Glutamatergic neuron (in vitro differentiated cells): ENCODE data around the gene ADIPOR2. TPM values are rescaled to one million over a fixed set of nuclear protein-coding genes. Genes with fewer than 3 reads are reported as not detected.

Experiments used
- DNase-seq: peaks from one replicate; pipeline ENCODE4 v3.0.0; 2022
- H3K27ac Mint-ChIP-seq: one replicate; pipeline ENCODE4 v1.8.0; 2020; ENCODE audit warnings: mild to moderate bottlenecking, mixed read lengths, inconsistent platforms; ENCODE audit not compliant: unreplicated experiment
- H3K27me3 Mint-ChIP-seq: one replicate; pipeline ENCODE4 v1.8.0; 2020; ENCODE audit warnings: mild to moderate bottlenecking, moderate library complexity, mixed read lengths, inconsistent platforms; ENCODE audit not compliant: unreplicated experiment
- H3K36me3 Mint-ChIP-seq: one replicate; pipeline ENCODE4 v1.8.0; 2020; ENCODE audit warnings: mild to moderate bottlenecking, mixed read lengths, inconsistent platforms; ENCODE audit not compliant: unreplicated experiment
- H3K4me1 Mint-ChIP-seq: one replicate; pipeline ENCODE4 v1.8.0; 2020; ENCODE audit warnings: mild to moderate bottlenecking, low read depth, mixed read lengths, inconsistent platforms; ENCODE audit not compliant: unreplicated experiment
- H3K4me3 Mint-ChIP-seq: one replicate; pipeline ENCODE4 v1.8.0; 2020; ENCODE audit warnings: mild to moderate bottlenecking, mixed read lengths, inconsistent platforms; ENCODE audit not compliant: unreplicated experiment
- H3K9me3 Mint-ChIP-seq: one replicate; pipeline ENCODE4 v1.8.0; 2020; ENCODE audit warnings: mild to moderate bottlenecking, moderate library complexity, mixed read lengths, inconsistent platforms; ENCODE audit not compliant: unreplicated experiment
- total RNA-seq: library from RNA; stranded (reverse); fragmentation: NEBNext Ultra II Directional; extraction: Animal tissue kit (Norgen Biotek cat#: 25700); gene quantifications from one replicate; pipeline ENCODE4 v1.2.1, GENCODE V29; 2021; ENCODE audit not compliant: unreplicated experiment
- TF ChIP-seq, protein P1 (sequence below): fragments of 200-600 bp; sonication (generic); IDR thresholded peaks from one replicate; pipeline ENCODE4 v1.5.0; 2021; ENCODE audit not compliant: partially characterized antibody, unreplicated experiment

The ADIPOR2 gene
- total RNA-seq, 1 donor from 2014 or later = 43.3 TPM

GRCh38 chr12:1790444-1790843, 99.6 kb downstream of the ADIPOR2 start:
- Mint-ChIP-seq H3K27me3 (peaks cover 3% of the 10 kb centered on the region), H3K4me3 (no peak overlapping the region), H3K36me3 (no peaks in the 10 kb centered on the region), H3K9me3 (peaks cover 8% of the 10 kb centered on the region), H3K27ac (no peak overlapping the region), H3K4me1 (peaks cover 11% of the 10 kb centered on the region)
- DNase-seq = no peak
- TF ChIP-seq, protein P1, sequence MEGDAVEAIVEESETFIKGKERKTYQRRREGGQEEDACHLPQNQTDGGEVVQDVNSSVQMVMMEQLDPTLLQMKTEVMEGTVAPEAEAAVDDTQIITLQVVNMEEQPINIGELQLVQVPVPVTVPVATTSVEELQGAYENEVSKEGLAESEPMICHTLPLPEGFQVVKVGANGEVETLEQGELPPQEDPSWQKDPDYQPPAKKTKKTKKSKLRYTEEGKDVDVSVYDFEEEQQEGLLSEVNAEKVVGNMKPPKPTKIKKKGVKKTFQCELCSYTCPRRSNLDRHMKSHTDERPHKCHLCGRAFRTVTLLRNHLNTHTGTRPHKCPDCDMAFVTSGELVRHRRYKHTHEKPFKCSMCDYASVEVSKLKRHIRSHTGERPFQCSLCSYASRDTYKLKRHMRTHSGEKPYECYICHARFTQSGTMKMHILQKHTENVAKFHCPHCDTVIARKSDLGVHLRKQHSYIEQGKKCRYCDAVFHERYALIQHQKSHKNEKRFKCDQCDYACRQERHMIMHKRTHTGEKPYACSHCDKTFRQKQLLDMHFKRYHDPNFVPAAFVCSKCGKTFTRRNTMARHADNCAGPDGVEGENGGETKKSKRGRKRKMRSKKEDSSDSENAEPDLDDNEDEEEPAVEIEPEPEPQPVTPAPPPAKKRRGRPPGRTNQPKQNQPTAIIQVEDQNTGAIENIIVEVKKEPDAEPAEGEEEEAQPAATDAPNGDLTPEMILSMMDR = no peak

- Mint-ChIP-seq H3K27ac (no peak overlapping the region), H3K9me3 (peaks cover 4% of the 10 kb centered on the region), H3K4me3 (no peak overlapping the region), H3K36me3 (no peaks in the 10 kb centered on the region), H3K4me1 (peaks cover 6% of the 10 kb centered on the region), H3K27me3 (peaks cover 1% of the 10 kb centered on the region)
- DNase-seq = peak; percentile 63
- TF ChIP-seq, protein P1 = peak; percentile 65
These were observed 100.4 kb downstream of the ADIPOR2 start for GRCh38 chr12:1791104-1791841.

- Mint-ChIP-seq H3K4me3 (no peak overlapping the region), H3K27ac (no peak overlapping the region), H3K27me3 (peaks cover 2% of the 10 kb centered on the region), H3K36me3 (no peaks in the 10 kb centered on the region), H3K4me1 (peaks cover 6% of the 10 kb centered on the region), H3K9me3 (peaks cover 4% of the 10 kb centered on the region)
- no peak for DNase-seq
- TF ChIP-seq, protein P1 = no peak
These were observed 101.5 kb downstream of the ADIPOR2 start for GRCh38 chr12:1792406-1792805.

DNA sequence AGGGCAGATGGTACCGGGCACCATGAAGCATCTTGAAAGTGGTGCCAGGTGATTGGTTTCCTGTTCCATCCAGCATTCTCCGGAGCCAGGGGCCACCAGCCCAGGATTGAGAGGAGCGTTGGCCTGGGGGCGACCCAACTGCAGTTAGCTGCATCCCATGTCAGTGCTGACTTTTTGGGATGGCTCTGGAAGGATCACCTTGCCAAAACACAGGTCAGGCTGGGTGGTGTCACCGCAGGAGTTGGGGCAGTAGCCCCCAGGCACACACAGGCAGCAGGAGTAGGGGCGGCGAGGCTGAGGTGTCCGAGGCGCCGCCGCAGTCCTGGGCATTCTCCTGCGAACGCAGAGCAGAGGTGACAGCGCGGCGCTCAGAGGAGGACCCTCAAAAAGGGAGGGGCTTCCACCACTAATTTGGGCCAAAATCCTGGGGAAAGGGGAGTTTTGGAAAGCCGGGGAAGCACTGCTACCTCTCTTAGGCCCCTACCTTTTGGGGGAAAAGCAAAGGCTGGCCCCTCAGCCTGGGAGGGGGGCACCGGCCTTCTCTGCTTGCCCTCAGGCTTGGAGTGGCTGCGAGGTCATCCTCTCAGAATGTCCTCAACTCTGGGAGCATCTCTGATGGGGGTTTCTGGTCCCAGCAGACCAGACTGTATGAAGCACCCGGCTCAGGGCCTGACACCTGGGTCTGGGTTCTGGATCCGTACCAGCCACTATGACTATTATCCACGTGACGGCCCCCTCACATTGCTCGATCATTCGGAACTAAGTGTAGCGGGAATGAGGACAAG, 102.7 kb downstream of the ADIPOR2 start:
- H3K27me3 Mint-ChIP-seq = peaks cover 2% of the 10 kb centered on the region
- H3K27ac Mint-ChIP-seq = no peak overlapping the region
- DNase-seq = no peak
- peaks cover 4% of the 10 kb centered on the region for H3K9me3 Mint-ChIP-seq
- H3K36me3 Mint-ChIP-seq = no peaks in the 10 kb centered on the region
- H3K4me3 Mint-ChIP-seq = no peak overlapping the region
- H3K4me1 Mint-ChIP-seq = peaks cover 4% of the 10 kb centered on the region
- TF ChIP-seq, protein P1 = no peak
